ENCODE data around the gene TUBB4B.

TUBB4B gene

DNA sequence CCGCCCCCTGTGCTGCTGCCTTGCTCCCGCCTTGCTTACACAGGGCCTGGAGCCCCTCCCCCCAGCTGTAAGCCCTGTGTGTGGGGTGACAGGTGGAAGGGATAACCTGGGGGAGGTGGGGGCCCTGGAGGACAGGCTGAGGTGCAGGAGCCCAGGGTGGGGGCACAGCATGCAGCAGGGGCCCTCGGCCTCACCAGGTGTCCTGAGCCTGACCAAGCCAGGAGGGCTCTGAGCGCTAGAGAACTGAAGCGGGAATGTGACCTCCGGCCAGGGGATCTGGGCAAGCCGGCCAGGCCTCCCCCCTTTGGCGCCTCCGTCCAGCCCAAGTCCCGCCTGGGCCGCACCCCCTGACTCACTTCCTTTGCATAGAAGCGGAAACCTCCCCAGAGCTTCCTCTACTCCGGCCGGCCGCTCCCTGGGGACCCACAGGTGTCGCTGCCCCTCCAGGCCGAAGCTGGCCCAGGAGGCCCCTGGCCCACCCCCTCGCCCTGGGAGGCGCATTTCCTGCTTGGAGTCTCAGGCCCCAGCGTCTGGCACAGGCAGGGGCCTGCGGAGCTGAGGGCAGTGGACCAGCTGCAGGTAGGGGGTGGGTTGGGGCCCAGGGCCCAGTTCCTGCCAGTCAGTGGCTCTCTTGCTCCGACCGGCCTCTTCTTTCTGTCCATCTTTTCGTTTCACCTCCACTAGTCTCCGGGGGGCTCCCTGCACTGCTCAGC lies 36.4 kb downstream of the TUBB4B start, which contains the start of gene TOR4A:
TSS of gene TOR4A (plus strand) at position 398 of the 713 bp plus-strand sequence. CDS start 964 bp downstream, outside the sequence.
- TF ChIP-seq, protein P1, sequence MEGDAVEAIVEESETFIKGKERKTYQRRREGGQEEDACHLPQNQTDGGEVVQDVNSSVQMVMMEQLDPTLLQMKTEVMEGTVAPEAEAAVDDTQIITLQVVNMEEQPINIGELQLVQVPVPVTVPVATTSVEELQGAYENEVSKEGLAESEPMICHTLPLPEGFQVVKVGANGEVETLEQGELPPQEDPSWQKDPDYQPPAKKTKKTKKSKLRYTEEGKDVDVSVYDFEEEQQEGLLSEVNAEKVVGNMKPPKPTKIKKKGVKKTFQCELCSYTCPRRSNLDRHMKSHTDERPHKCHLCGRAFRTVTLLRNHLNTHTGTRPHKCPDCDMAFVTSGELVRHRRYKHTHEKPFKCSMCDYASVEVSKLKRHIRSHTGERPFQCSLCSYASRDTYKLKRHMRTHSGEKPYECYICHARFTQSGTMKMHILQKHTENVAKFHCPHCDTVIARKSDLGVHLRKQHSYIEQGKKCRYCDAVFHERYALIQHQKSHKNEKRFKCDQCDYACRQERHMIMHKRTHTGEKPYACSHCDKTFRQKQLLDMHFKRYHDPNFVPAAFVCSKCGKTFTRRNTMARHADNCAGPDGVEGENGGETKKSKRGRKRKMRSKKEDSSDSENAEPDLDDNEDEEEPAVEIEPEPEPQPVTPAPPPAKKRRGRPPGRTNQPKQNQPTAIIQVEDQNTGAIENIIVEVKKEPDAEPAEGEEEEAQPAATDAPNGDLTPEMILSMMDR (IDR thresholded peaks at IDR 0.05; ENCODE audit: low read length), result no peak
- no peak for TF ChIP-seq EZH2 (IDR thresholded peaks at IDR 0.05; ENCODE audit: borderline replicate concordance, low read length)
- H3K36me3 ChIP-seq (ENCODE audit: insufficient read depth, low read length), result peaks cover 12% of the 10 kb centered on the region
- H3K79me2 ChIP-seq (ENCODE audit: insufficient read depth, low read length), result no peaks in the 10 kb centered on the region
- peak within 1 kb of the TSS; percentile 64 for H3K4me2 ChIP-seq (ENCODE audit: low read length)
- H3K4me1 ChIP-seq (ENCODE audit: insufficient read depth, low read length, severe bottlenecking), result peaks cover 64% of the 10 kb centered on the region
- peak within 1 kb of the TSS; percentile 58 for H3K9ac ChIP-seq (ENCODE audit: low read length)
- H3K27me3 ChIP-seq (ENCODE audit: insufficient read depth, low read length), result no peaks in the 10 kb centered on the region
- H3K4me3 ChIP-seq (ENCODE audit: low read depth, low read length, poor library complexity, severe bottlenecking), result peak within 1 kb of the TSS; percentile 57
- no peaks in the 10 kb centered on the region for H4K20me1 ChIP-seq (ENCODE audit: insufficient read depth, low read length)
- no peaks in the 10 kb centered on the region for H3K9me2 ChIP-seq (ENCODE audit: low read depth, low read length)
- H3K9me3 ChIP-seq (ENCODE audit: low read length), result no peaks in the 10 kb centered on the region
- no peak within 1 kb of the TSS for H2AFZ ChIP-seq (ENCODE audit: low read length)
- peak within 1 kb of the TSS; percentile 83 for H3K27ac ChIP-seq (ENCODE audit: low read depth, low read length, poor library complexity, severe bottlenecking)
- 0 out of 2 replicates have a peak, but pooled peaks cover 3% of the 10 kb centered on the region for H3F3A ChIP-seq (ENCODE audit: insufficient read depth, low read length)

DNA sequence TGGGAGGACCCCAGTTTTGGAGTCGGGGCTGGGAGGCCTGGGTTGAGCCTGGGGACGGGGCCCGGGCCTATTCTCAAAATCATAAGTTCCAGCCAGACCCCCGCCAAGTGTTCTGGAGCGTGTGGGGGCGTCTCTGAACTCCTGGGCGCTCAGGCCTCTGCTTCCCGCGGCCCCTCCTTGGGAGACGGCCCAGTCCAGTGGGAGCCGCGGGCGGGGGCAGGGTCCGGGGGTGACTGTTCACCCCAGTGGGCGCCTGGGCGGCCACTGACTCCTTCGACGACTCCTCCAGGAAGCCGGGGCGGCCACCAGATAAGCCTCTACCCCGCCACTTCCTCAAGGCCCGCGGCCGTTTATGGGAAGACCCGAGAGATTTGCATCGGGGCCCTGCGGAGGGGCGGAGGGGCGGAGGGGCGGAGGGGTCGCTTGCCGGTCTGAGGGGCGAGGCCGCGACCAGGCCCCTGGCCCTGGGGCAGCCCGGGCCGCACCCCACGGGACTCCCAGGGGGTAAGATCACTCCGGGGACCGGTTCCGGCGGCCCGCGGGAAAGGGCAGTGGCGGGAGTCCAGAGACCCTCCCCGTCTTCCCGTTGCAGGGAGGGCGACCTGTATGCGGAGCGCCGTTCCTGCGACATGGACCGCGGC lies 37.1 kb downstream of the TUBB4B start:
- Histone ChIP-seq H3K27me3 (ENCODE audit: insufficient read depth, low read length) (no peaks in the 10 kb centered on the region), H3K4me2 (ENCODE audit: low read length) (peak overlapping the region; percentile 64), H3K79me2 (ENCODE audit: insufficient read depth, low read length) (no peaks in the 10 kb centered on the region), H3K36me3 (ENCODE audit: insufficient read depth, low read length) (peaks cover 5% of the 10 kb centered on the region), H3K9ac (ENCODE audit: low read length) (peak overlapping the region; percentile 58), H3K27ac (ENCODE audit: low read depth, low read length, poor library complexity, severe bottlenecking) (peak overlapping the region; percentile 83), H4K20me1 (ENCODE audit: insufficient read depth, low read length) (no peaks in the 10 kb centered on the region), H3K4me1 (ENCODE audit: insufficient read depth, low read length, severe bottlenecking) (peaks cover 64% of the 10 kb centered on the region), H3K9me3 (ENCODE audit: low read length) (no peaks in the 10 kb centered on the region), H3K4me3 (ENCODE audit: low read depth, low read length, poor library complexity, severe bottlenecking) (peak overlapping the region; percentile 57), H3F3A (ENCODE audit: insufficient read depth, low read length) (0 out of 2 replicates have a peak, but pooled peaks cover 4% of the 10 kb centered on the region), H2AFZ (ENCODE audit: low read length) (no peak overlapping the region), H3K9me2 (ENCODE audit: low read depth, low read length) (no peaks in the 10 kb centered on the region)
- no peak for TF ChIP-seq EZH2 (IDR thresholded peaks at IDR 0.05; ENCODE audit: borderline replicate concordance, low read length)
- TF ChIP-seq, protein P1 (IDR thresholded peaks at IDR 0.05; ENCODE audit: low read length), result no peak

DNA sequence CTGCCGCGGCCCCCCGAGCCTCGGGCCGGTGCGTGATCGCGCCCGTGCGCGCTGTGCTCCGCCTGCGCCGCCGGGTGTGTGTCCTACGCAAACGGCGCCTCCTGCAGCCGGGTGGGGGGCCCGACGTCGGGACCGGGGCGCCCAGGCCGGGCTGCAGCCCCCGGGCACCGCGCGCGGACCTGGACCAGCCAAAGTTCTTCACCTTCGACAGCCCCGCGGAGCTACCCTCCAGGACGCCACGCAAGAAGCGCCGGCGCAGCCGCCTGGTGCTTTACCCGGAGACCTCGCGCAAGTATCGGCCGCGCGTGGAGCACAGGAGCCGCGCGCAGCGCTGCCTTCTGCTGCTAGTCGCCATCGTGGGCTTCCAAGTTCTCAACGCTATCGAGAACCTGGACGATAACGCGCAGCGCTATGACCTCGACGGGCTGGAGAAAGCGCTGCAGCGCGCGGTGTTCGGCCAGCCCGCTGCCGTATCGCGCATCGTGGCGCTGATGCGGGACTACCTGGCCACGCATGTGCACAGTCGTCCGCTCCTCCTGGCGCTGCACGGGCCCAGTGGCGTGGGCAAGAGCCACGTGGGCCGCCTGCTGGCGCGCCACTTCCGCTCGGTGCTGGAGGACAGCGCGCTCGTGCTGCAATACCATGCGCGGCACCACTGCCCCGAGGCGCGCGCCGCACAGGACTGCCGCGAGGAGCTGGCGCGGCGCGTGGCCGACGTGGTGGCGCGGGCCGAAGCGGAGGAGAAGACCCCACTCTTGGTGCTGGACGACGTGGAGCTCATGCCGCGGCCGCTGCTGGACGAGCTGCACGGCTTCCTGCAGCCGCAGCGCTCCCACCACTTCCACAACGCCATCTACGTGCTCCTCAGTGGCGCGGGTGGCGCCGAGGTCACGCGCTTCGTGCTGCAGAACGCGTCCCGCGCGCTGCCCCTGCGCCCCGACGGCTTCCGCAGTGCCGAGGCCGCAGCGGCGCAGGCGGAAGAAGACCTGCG lies 37.9 kb downstream of the TUBB4B start:
- H3F3A ChIP-seq (ENCODE audit: insufficient read depth, low read length), result 0 out of 2 replicates have a peak, but pooled peaks cover 4% of the 10 kb centered on the region
- no peaks in the 10 kb centered on the region for H3K27me3 ChIP-seq (ENCODE audit: insufficient read depth, low read length)
- no peaks in the 10 kb centered on the region for H3K9me3 ChIP-seq (ENCODE audit: low read length)
- no peak for TF ChIP-seq EZH2 (IDR thresholded peaks at IDR 0.05; ENCODE audit: borderline replicate concordance, low read length)
- TF ChIP-seq, protein P1 (IDR thresholded peaks at IDR 0.05; ENCODE audit: low read length), result no peak
- H3K4me1 ChIP-seq (ENCODE audit: insufficient read depth, low read length, severe bottlenecking), result peaks cover 55% of the 10 kb centered on the region
- peak overlapping the region; percentile 57 for H3K4me3 ChIP-seq (ENCODE audit: low read depth, low read length, poor library complexity, severe bottlenecking)
- H3K4me2 ChIP-seq (ENCODE audit: low read length), result no peak overlapping the region; the same call in 1 of the 2 replicates
- no peak overlapping the region for H3K27ac ChIP-seq (ENCODE audit: low read depth, low read length, poor library complexity, severe bottlenecking)
- no peaks in the 10 kb centered on the region for H3K9me2 ChIP-seq (ENCODE audit: low read depth, low read length)
- no peaks in the 10 kb centered on the region; the same call in 1 of the 2 replicates for H3K36me3 ChIP-seq (ENCODE audit: insufficient read depth, low read length)
- no peaks in the 10 kb centered on the region for H4K20me1 ChIP-seq (ENCODE audit: insufficient read depth, low read length)
- no peaks in the 10 kb centered on the region for H3K79me2 ChIP-seq (ENCODE audit: insufficient read depth, low read length)
- no peak overlapping the region for H2AFZ ChIP-seq (ENCODE audit: low read length)
- no peak overlapping the region for H3K9ac ChIP-seq (ENCODE audit: low read length)
